HEK293 (cell line): ENCODE data around the gene CORO2B.

ENCODE experiments used
- CTCF ChIA-PET: fragments of 350-600 bp; formaldehyde crosslinking; extraction: SDS; loops from one replicate; lab custom pipeline; 2021; ENCODE audit warnings: antibody characterized with exemption; lab: Yijun Ruan, JAX
- POLR2A ChIA-PET: fragments of 300-600 bp; formaldehyde crosslinking; extraction: SDS; loops from one replicate; lab custom pipeline; 2020; ENCODE audit warnings: antibody characterized with exemption, inconsistent platforms; lab: Yijun Ruan, JAX
- H3K27ac ChIP-seq: fragments of 200-500 bp; sonication (Bioruptor generic); 2 replicates; pipeline ENCODE4 v1.5.1; 2014; ENCODE audit warnings: low read depth, low read length, control low read depth, inconsistent platforms; ENCODE audit errors: extremely low read depth
- H3K36me3 ChIP-seq, 2 experiments: fragments of 200-500 bp in 1 of 2; sonication (Bioruptor generic) in 1 of 2; 1 replicate in 1 of 2; 2 replicates in 1 of 2; pipeline ENCODE4 v1.5.1; 2014 to 2017; ENCODE audit warnings: inconsistent platforms in 2 of 2, low read length in 2 of 2; ENCODE audit not compliant: control insufficient read depth in 2 of 2, insufficient read depth in 1 of 2
- H3K4me1 ChIP-seq: fragments of 200-500 bp; sonication (Bioruptor generic); 2 replicates; pipeline ENCODE4 v1.5.1; 2014; ENCODE audit warnings: mild to moderate bottlenecking, low read length, inconsistent platforms; ENCODE audit not compliant: control insufficient read depth, insufficient read depth
- H3K4me3 ChIP-seq: 2 replicates; pipeline ENCODE4 v1.5.1; 2011; ENCODE audit warnings: low read depth, mild to moderate bottlenecking, control low read depth, low read length, moderate library complexity
- H3K9me3 ChIP-seq: fragments of 200-500 bp; sonication (Bioruptor generic); 2 replicates; pipeline ENCODE4 v1.5.1; 2014; ENCODE audit warnings: low read depth, low read length, inconsistent platforms; ENCODE audit not compliant: control insufficient read depth, insufficient read depth
- GFI1B ChIP-seq: fragments of 450-650 bp; formaldehyde crosslinking; IDR thresholded peaks from 2 replicates; pipeline ENCODE4 v1.5.1; 2016; ENCODE audit warnings: missing biosample characterization, missing genetic modification characterization
- GLI4 ChIP-seq: fragments of 450-650 bp; formaldehyde crosslinking; IDR thresholded peaks from 2 replicates; pipeline ENCODE4 v1.5.1; 2016; ENCODE audit warnings: missing biosample characterization, missing genetic modification characterization
- HOXD13 ChIP-seq: sonication (generic); formaldehyde crosslinking; IDR thresholded peaks from 2 replicates; pipeline ENCODE4 v1.8.0; 2022; ENCODE audit warnings: missing genetic modification reagents, borderline replicate concordance
- MYNN ChIP-seq: fragments of 450-650 bp; formaldehyde crosslinking; IDR thresholded peaks from 2 replicates; pipeline ENCODE4 v1.5.1; 2016; ENCODE audit warnings: missing biosample characterization, missing genetic modification characterization, borderline replicate concordance
- OSR2 ChIP-seq: fragments of 450-650 bp; formaldehyde crosslinking; IDR thresholded peaks from 2 replicates; pipeline ENCODE4 v1.5.1; 2016; ENCODE audit warnings: missing biosample characterization, missing genetic modification characterization
- RBAK ChIP-seq: fragments of 450-650 bp; formaldehyde crosslinking; IDR thresholded peaks from 2 replicates; pipeline ENCODE4 v1.5.1; 2016; ENCODE audit warnings: missing biosample characterization, missing genetic modification characterization
- REPIN1 ChIP-seq: fragments of 450-650 bp; formaldehyde crosslinking; IDR thresholded peaks from 2 replicates; pipeline ENCODE4 v1.5.1; 2017; ENCODE audit warnings: missing biosample characterization, missing genetic modification characterization, low read depth
- SCRT1 ChIP-seq: fragments of 450-650 bp; formaldehyde crosslinking; IDR thresholded peaks from 2 replicates; pipeline ENCODE4 v1.5.1; 2016; ENCODE audit warnings: missing biosample characterization, missing genetic modification characterization, borderline replicate concordance
- SCRT2 ChIP-seq: fragments of 450-650 bp; formaldehyde crosslinking; IDR thresholded peaks from 2 replicates; pipeline ENCODE4 v1.5.1; 2016; ENCODE audit warnings: missing biosample characterization, missing genetic modification characterization
- TRIM28 ChIP-seq: IDR thresholded peaks from 2 replicates; pipeline ENCODE4 v1.6.1; 2011; ENCODE audit warnings: low read length, control low read depth, borderline replicate concordance
- WT1 ChIP-seq: fragments of 450-650 bp; formaldehyde crosslinking; IDR thresholded peaks from 2 replicates; pipeline ENCODE4 v1.5.1; 2016; ENCODE audit warnings: missing biosample characterization, missing genetic modification characterization
- ZFP69B ChIP-seq: fragments of 450-650 bp; formaldehyde crosslinking; IDR thresholded peaks from 2 replicates; pipeline ENCODE4 v1.5.1; 2016; ENCODE audit warnings: missing biosample characterization, missing genetic modification characterization
- ZIC2 ChIP-seq: fragments of 450-650 bp; formaldehyde crosslinking; IDR thresholded peaks from 2 replicates; pipeline ENCODE4 v1.5.1; 2016; ENCODE audit warnings: missing biosample characterization, missing genetic modification characterization
- ZNF211 ChIP-seq: fragments of 450-650 bp; formaldehyde crosslinking; IDR thresholded peaks from 2 replicates; pipeline ENCODE4 v1.5.1; 2016; ENCODE audit warnings: low read depth, missing biosample characterization, missing genetic modification characterization
- ZNF248 ChIP-seq: fragments of 450-650 bp; formaldehyde crosslinking; IDR thresholded peaks from 2 replicates; pipeline ENCODE4 v1.5.1; 2017; ENCODE audit warnings: missing biosample characterization, missing genetic modification characterization
- ZNF362 ChIP-seq: fragments of 450-650 bp; formaldehyde crosslinking; IDR thresholded peaks from 2 replicates; pipeline ENCODE4 v1.5.1; 2016; ENCODE audit warnings: missing biosample characterization, missing genetic modification characterization
- ZNF433 ChIP-seq: fragments of 450-650 bp; formaldehyde crosslinking; IDR thresholded peaks from 2 replicates; pipeline ENCODE4 v1.5.1; 2016; ENCODE audit warnings: missing biosample characterization, missing genetic modification characterization, low read depth
- ZNF521 ChIP-seq: fragments of 450-650 bp; formaldehyde crosslinking; IDR thresholded peaks from 2 replicates; pipeline ENCODE4 v1.5.1; 2017; ENCODE audit warnings: missing biosample characterization, mild to moderate bottlenecking, missing genetic modification characterization
- ZNF529 ChIP-seq: fragments of 450-650 bp; formaldehyde crosslinking; IDR thresholded peaks from 2 replicates; pipeline ENCODE4 v1.5.1; 2017; ENCODE audit warnings: missing genetic modification characterization, missing biosample characterization; ENCODE audit not compliant: insufficient replicate concordance
- ZNF561 ChIP-seq: fragments of 450-650 bp; IDR thresholded peaks from 2 replicates; pipeline ENCODE4 v1.5.1; 2018; ENCODE audit warnings: missing biosample characterization, missing genetic modification characterization, borderline replicate concordance
- ZNF596 ChIP-seq: fragments of 450-650 bp; IDR thresholded peaks from 2 replicates; pipeline ENCODE4 v1.5.0; 2018; ENCODE audit warnings: missing biosample characterization, mild to moderate bottlenecking, missing genetic modification characterization, moderate library complexity
- ZNF664 ChIP-seq: fragments of 450-650 bp; formaldehyde crosslinking; IDR thresholded peaks from 2 replicates; pipeline ENCODE4 v1.5.1; 2016; ENCODE audit warnings: missing biosample characterization, missing genetic modification characterization
- ZNF670 ChIP-seq: fragments of 450-650 bp; formaldehyde crosslinking; IDR thresholded peaks from 2 replicates; pipeline ENCODE4 v1.5.1; 2016; ENCODE audit warnings: missing biosample characterization, missing genetic modification characterization, low read depth
- ZNF701 ChIP-seq: fragments of 450-650 bp; formaldehyde crosslinking; IDR thresholded peaks from 2 replicates; pipeline ENCODE4 v1.5.1; 2016; ENCODE audit warnings: missing biosample characterization, missing genetic modification characterization
- ZNF830 ChIP-seq: fragments of 450-650 bp; IDR thresholded peaks from 2 replicates; pipeline ENCODE4 v1.5.0; 2018; ENCODE audit warnings: missing biosample characterization, missing genetic modification characterization, low read depth, mild to moderate bottlenecking, moderate library complexity
- ZSCAN4 ChIP-seq: fragments of 450-650 bp; formaldehyde crosslinking; IDR thresholded peaks from 2 replicates; pipeline ENCODE4 v1.5.1; 2017; ENCODE audit warnings: missing biosample characterization, missing genetic modification characterization
- TF ChIP-seq, protein P1 (sequence below): fragments of 450-650 bp; formaldehyde crosslinking; IDR thresholded peaks from 2 replicates; pipeline ENCODE4 v1.5.1; 2016; ENCODE audit warnings: missing biosample characterization, missing genetic modification characterization, low read depth
- TF ChIP-seq, protein P2 (sequence below): fragments of 450-650 bp; formaldehyde crosslinking; conservative IDR thresholded peaks from 2 replicates; pipeline ENCODE4 v1.5.1; 2016; ENCODE audit warnings: low read depth, missing biosample characterization, missing genetic modification characterization

Gene CORO2B

GRCh38 chr15:68617777-68618176, 39.0 kb downstream of the CORO2B start:
- ChIA-PET CTCF (interaction anchor here (0.6 kb wide), 1 partner anchor 11 kb away, joined by 3 read pairs; no protein-coding TSS in a partner anchor), POLR2A (no interaction called here)
- no peak overlapping the region for H3K27ac ChIP-seq
- no peak overlapping the region for H3K4me3 ChIP-seq
- no peaks in the 10 kb centered on the region for H3K36me3 ChIP-seq
- peaks cover 16% of the 10 kb centered on the region for H3K4me1 ChIP-seq
- TF ChIP-seq GLI4 (tag by site-specific recombination) (no peak), ZNF248 (tag by site-specific recombination) (no peak), ZNF362 (no peak), WT1 (no peak), ZNF664 (tag by site-specific recombination) (peak; percentile 91), ZNF596 (tag by site-specific recombination) (no peak), ZNF561 (tag by site-specific recombination) (no peak), ZSCAN4 (tag by site-specific recombination) (peak; percentile 43; the same call in 1 of the 2 replicates), ZNF211 (tag by site-specific recombination) (no peak), MYNN (no peak), ZIC2 (tag by site-specific recombination) (peak; percentile 31; the same call in 1 of the 2 replicates), RBAK (tag by site-specific recombination) (no peak), ZNF433 (no peak), TRIM28 (no peak), ZNF521 (tag by site-specific recombination) (no peak), SCRT2 (tag by site-specific recombination) (no peak), HOXD13 (CRISPR knock-in tag) (no peak), ZNF670 (tag by site-specific recombination) (no peak)
- TF ChIP-seq, protein P1, sequence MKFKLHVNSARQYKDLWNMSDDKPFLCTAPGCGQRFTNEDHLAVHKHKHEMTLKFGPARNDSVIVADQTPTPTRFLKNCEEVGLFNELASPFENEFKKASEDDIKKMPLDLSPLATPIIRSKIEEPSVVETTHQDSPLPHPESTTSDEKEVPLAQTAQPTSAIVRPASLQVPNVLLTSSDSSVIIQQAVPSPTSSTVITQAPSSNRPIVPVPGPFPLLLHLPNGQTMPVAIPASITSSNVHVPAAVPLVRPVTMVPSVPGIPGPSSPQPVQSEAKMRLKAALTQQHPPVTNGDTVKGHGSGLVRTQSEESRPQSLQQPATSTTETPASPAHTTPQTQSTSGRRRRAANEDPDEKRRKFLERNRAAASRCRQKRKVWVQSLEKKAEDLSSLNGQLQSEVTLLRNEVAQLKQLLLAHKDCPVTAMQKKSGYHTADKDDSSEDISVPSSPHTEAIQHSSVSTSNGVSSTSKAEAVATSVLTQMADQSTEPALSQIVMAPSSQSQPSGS (tag by site-specific recombination): no peak
- H3K9me3 ChIP-seq: no peaks in the 10 kb centered on the region

GRCh38 chr15:68618394-68618793, 39.6 kb downstream of the CORO2B start:
- Histone ChIP-seq H3K27ac (no peak overlapping the region), H3K4me1 (peaks cover 16% of the 10 kb centered on the region), H3K9me3 (no peaks in the 10 kb centered on the region), H3K4me3 (no peak overlapping the region), H3K36me3 (no peaks in the 10 kb centered on the region)
- CTCF ChIA-PET: interaction anchor here (0.6 kb wide), 1 partner anchor 10 kb away, joined by 3 read pairs; no protein-coding TSS in a partner anchor
- POLR2A ChIA-PET: no interaction called here
- TF ChIP-seq GFI1B (tag by site-specific recombination) (peak; percentile 70), REPIN1 (tag by site-specific recombination) (no peak), ZNF830 (tag by site-specific recombination) (no peak), ZNF701 (tag by site-specific recombination) (no peak), OSR2 (tag by site-specific recombination) (peak; percentile 7; the same call in 1 of the 2 replicates), ZNF529 (no peak), ZFP69B (no peak), SCRT2 (tag by site-specific recombination) (0 out of 2 replicates have a peak, but pooled peaks have one; percentile 34), SCRT1 (tag by site-specific recombination) (peak; percentile 9; the same call in 1 of the 2 replicates)
- TF ChIP-seq, protein P2, sequence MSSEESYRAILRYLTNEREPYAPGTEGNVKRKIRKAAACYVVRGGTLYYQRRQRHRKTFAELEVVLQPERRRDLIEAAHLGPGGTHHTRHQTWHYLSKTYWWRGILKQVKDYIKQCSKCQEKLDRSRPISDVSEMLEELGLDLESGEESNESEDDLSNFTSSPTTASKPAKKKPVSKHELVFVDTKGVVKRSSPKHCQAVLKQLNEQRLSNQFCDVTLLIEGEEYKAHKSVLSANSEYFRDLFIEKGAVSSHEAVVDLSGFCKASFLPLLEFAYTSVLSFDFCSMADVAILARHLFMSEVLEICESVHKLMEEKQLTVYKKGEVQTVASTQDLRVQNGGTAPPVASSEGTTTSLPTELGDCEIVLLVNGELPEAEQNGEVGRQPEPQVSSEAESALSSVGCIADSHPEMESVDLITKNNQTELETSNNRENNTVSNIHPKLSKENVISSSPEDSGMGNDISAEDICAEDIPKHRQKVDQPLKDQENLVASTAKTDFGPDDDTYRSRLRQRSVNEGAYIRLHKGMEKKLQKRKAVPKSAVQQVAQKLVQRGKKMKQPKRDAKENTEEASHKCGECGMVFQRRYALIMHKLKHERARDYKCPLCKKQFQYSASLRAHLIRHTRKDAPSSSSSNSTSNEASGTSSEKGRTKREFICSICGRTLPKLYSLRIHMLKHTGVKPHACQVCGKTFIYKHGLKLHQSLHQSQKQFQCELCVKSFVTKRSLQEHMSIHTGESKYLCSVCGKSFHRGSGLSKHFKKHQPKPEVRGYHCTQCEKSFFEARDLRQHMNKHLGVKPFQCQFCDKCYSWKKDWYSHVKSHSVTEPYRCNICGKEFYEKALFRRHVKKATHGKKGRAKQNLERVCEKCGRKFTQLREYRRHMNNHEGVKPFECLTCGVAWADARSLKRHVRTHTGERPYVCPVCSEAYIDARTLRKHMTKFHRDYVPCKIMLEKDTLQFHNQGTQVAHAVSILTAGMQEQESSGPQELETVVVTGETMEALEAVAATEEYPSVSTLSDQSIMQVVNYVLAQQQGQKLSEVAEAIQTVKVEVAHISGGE (tag by site-specific recombination): no peak
